Hepatocyte (in vitro differentiated cells): ENCODE data around the gene PNRC2. TPM values are rescaled to one million over a fixed set of nuclear protein-coding genes. Genes with fewer than 3 reads are reported as not detected.
"Not testable (repeated sequence)": the region's sequence is repeated elsewhere in the genome, so short reads cannot be mapped to it uniquely, and the experiment has no call there.

Experiments used
- DNase-seq: peaks from one replicate; pipeline ENCODE4 v3.0.0-alpha.2; 2016; ENCODE audit warnings: low spot score
- H2AFZ ChIP-seq: fragments of 200-600 bp; sonication (generic); 2 replicates; pipeline ENCODE4 v1.6.0; 2016; ENCODE audit warnings: antibody characterized with exemption, mild to moderate bottlenecking
- H3K27ac ChIP-seq: fragments of 200-600 bp; sonication (generic); 2 replicates; pipeline ENCODE4 v1.5.1; 2016; ENCODE audit warnings: mild to moderate bottlenecking
- H3K27me3 ChIP-seq: fragments of 200-600 bp; sonication (generic); 2 replicates; pipeline ENCODE4 v1.6.1; 2016
- H3K36me3 ChIP-seq: fragments of 200-600 bp; sonication (generic); replicated peaks from 2 replicates; pipeline ENCODE4 v1.5.1; 2016; ENCODE audit warnings: low read depth; ENCODE audit not compliant: insufficient read depth
- H3K4me1 ChIP-seq: fragments of 200-600 bp; sonication (generic); 2 replicates; pipeline ENCODE4 v1.5.1; 2016; ENCODE audit warnings: mild to moderate bottlenecking, moderate library complexity; ENCODE audit not compliant: insufficient read depth
- H3K4me2 ChIP-seq: fragments of 200-600 bp; sonication (generic); 2 replicates; pipeline ENCODE4 v1.6.0; 2016
- H3K4me3 ChIP-seq: fragments of 200-600 bp; sonication (generic); 2 replicates; pipeline ENCODE4 v1.5.1; 2016; ENCODE audit warnings: mild to moderate bottlenecking
- H3K79me2 ChIP-seq: fragments of 200-600 bp; sonication (generic); 2 replicates; pipeline ENCODE4 v1.6.0; 2017; ENCODE audit warnings: mild to moderate bottlenecking
- H3K9me2 ChIP-seq: fragments of 200-600 bp; sonication (generic); replicated peaks from 2 replicates; pipeline ENCODE4 v1.6.0; 2017; ENCODE audit warnings: mild to moderate bottlenecking; ENCODE audit not compliant: insufficient read depth
- H3K9me3 ChIP-seq: fragments of 200-600 bp; sonication (generic); 2 replicates; pipeline ENCODE4 v1.5.1; 2016; ENCODE audit warnings: low read depth, mild to moderate bottlenecking
- H4K20me1 ChIP-seq: fragments of 200-600 bp; sonication (generic); 2 replicates; pipeline ENCODE4 v1.6.0; 2016; ENCODE audit warnings: mild to moderate bottlenecking; ENCODE audit not compliant: insufficient read depth, poor library complexity, severe bottlenecking
- CTCF ChIP-seq: fragments of 200-600 bp; sonication (generic); IDR thresholded peaks from 2 replicates; pipeline ENCODE4 v1.5.1; 2016; ENCODE audit warnings: antibody characterized with exemption, mild to moderate bottlenecking; ENCODE audit not compliant: poor library complexity
- EZH2 ChIP-seq: fragments of 200-600 bp; sonication (generic); IDR thresholded peaks from 2 replicates; pipeline ENCODE4 v1.6.1; 2016; ENCODE audit warnings: antibody characterized with exemption, mild to moderate bottlenecking, borderline replicate concordance
- EZH2phosphoT487 ChIP-seq: fragments of 200-600 bp; sonication (generic); IDR thresholded peaks from one replicate; pipeline ENCODE4 v1.6.1; 2018; ENCODE audit warnings: antibody characterized with exemption, mild to moderate bottlenecking, low read depth, moderate library complexity; ENCODE audit not compliant: unreplicated experiment, severe bottlenecking
- WGBS: methylation state at CpG from one replicate; pipeline ENCODE4 v1.1.6; 2016; ENCODE audit warnings: low lambda C conversion rate; ENCODE audit errors: missing lambda C conversion rate; 5-methylcytosine and 5-hydroxymethylcytosine counted together
- polyA plus RNA-seq: library from polyadenylated mRNA; unstranded; fragments of >200 nt; fragmentation: Nextera tagmentation; extraction: Ambion mirVana; gene quantifications from 2 replicates; pipeline ENCODE4 v1.2.1, GENCODE V29; 2016
- total RNA-seq: library from RNA; depleted of rRNA; stranded (reverse); fragments of >200 nt; gene quantifications from 2 replicates; pipeline ENCODE4 v1.2.3, GENCODE V29; 2014

Gene PNRC2
- total and polyA plus RNA-seq, 2 experiments from 2014 or later: 65.8 to 107 TPM

DNA sequence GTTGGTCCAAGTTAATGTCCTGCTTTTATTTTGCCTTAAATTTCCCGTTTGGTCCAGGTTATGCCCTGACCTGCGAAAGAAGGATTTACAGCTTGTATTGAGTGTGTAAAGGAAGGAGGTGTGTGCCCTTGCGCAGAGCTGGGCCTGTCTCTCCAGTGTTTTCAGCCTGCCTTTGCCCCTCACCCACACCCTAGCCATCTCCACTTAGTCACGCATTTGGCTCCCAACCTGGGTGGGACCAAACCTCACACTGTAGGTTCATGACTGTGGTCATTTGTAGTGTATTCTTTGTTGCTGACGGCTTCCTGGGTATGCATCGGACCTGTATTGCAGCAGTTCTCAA is 21.1 kb downstream of the PNRC2 start:
- Histone ChIP-seq H3K9me2 (no peaks in the 10 kb centered on the region), H2AFZ (peak overlapping the region; percentile 97), H3K4me1 (peaks cover 42% of the 10 kb centered on the region), H3K4me3 (peak overlapping the region; percentile 9), H3K27ac (peak overlapping the region; percentile 96), H3K79me2 (peaks cover 43% of the 10 kb centered on the region), H3K36me3 (no peaks in the 10 kb centered on the region), H4K20me1 (peaks cover 39% of the 10 kb centered on the region), H3K4me2 (peak overlapping the region; percentile 81), H3K9me3 (no peaks in the 10 kb centered on the region), H3K27me3 (no peaks in the 10 kb centered on the region)
- DNase-seq: peak; percentile 43
- WGBS: 57% methylated on average over 6 of the region's 6 CpGs
- no peak for TF ChIP-seq CTCF
- TF ChIP-seq EZH2: no peak
- no peak for TF ChIP-seq EZH2phosphoT487

DNA sequence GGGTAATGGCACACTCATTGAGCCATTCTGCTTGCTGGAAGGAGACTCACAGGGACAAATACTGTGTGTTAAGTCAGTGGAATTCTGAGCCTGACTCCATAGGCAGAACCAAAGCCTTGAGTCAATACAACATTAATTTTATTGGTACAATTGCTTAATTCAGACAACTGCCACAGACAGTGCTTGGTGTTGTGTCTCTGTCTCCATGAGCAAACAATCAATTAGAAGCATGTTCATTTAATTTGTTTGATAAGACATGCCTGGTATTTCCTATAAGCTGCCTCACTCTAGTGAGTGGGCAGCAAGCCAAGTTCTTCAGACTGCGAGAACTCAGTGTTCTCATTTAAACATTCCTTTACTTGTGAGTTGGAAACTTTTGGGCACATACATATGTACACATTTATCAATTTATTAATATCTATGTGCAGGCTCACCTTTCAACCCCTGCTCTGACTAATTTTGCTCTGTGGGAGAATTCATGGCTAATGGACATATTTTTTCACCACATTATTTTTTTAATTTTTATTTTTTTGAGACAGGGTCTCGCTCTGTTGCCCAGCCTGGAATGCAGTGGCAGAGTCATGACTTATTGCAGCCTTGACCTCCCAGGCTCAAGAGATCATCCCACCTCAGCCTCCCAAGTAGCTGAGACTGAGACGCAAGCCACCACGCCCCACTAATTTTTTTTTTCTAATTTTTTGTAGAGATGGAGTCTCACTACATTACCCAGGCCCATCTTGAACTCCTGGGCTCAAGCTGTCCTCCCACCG is 25.0 kb downstream of the PNRC2 start:
- Histone ChIP-seq H3K9me3 (no peaks in the 10 kb centered on the region), H3K4me1 (peaks cover 19% of the 10 kb centered on the region), H3K27ac (peak overlapping the region; percentile 59), H2AFZ (peak overlapping the region; percentile 0), H3K79me2 (peaks cover 4% of the 10 kb centered on the region), H3K27me3 (no peaks in the 10 kb centered on the region), H3K4me2 (peak overlapping the region; percentile 4), H3K36me3 (no peaks in the 10 kb centered on the region), H3K9me2 (no peaks in the 10 kb centered on the region), H4K20me1 (peaks cover under 1% of the 10 kb centered on the region), H3K4me3 (no peak overlapping the region)
- no peak for TF ChIP-seq CTCF
- TF ChIP-seq EZH2: no peak
- no peak for TF ChIP-seq EZH2phosphoT487
- peak; percentile 60 for DNase-seq
- WGBS: 71% methylated on average over 5 of the region's 5 CpGs

DNA sequence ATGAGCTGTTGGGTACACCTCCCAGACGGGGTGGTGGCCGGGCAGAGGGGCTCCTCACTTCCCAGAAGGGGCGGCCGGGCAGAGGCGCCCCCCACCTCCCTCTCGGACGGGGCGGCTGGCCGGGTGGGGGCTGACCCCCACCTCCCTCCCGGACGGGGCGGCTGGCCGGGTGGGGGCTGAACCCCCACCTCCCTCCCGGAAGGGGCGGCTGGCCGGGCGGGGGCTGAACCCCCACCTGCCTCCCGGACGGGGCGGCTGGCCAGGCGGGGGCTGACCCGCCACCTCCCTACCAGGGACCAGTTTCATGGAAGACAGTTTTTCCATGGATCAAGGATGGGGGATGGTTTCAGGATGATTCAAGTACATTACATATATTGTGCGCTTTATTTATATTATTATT is 27.4 kb downstream of the PNRC2 start:
- not testable (repeated sequence) for H3K9me2 ChIP-seq, H3K9me3 ChIP-seq, H3K36me3 ChIP-seq, DNase-seq, H2AFZ ChIP-seq, H3K27me3 ChIP-seq, H3K27ac ChIP-seq, H3K4me3 ChIP-seq, H4K20me1 ChIP-seq, H3K4me2 ChIP-seq, H3K79me2 ChIP-seq
- 92% methylated on average over 6 of the region's 23 CpGs for WGBS
- H3K4me1 ChIP-seq: peaks cover 11% of the 10 kb centered on the region

DNA sequence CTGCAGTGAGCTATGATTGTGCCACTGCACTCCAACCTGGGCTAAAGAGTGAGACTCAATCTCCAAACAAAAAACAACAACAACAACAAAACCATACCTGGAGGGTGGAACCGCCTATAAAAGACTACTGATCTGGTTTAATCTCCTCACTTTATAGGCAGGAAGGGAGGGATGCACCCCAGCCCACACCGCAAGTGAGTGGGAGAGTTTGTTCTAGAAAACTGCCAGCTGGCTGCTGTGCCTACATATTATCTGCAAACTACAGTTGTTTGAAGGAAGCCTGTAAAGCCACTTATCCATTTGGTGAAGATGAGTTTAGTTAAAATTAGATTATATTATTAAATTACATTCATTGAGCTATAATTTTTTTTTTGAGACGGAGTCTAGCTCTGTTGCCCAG is 29.6 kb downstream of the PNRC2 start:
- no peak for TF ChIP-seq EZH2phosphoT487
- TF ChIP-seq EZH2: no peak
- TF ChIP-seq CTCF: no peak
- no peak overlapping the region for H3K27ac ChIP-seq
- H3K27me3 ChIP-seq: no peaks in the 10 kb centered on the region
- H3K4me3 ChIP-seq: no peak overlapping the region
- no peaks in the 10 kb centered on the region for H3K9me3 ChIP-seq
- peaks cover 7% of the 10 kb centered on the region for H3K4me1 ChIP-seq
- H4K20me1 ChIP-seq: no peaks in the 10 kb centered on the region
- H3K9me2 ChIP-seq: no peaks in the 10 kb centered on the region
- H2AFZ ChIP-seq: no peak overlapping the region
- no peak overlapping the region for H3K4me2 ChIP-seq
- 95% methylated on average over 3 of the region's 3 CpGs for WGBS
- DNase-seq: no peak
- no peaks in the 10 kb centered on the region for H3K36me3 ChIP-seq
- no peaks in the 10 kb centered on the region for H3K79me2 ChIP-seq

GRCh38 chr1:23992011-23992410 is 32.4 kb downstream of the PNRC2 start:
- not testable (repeated sequence) for H4K20me1 ChIP-seq, H3K4me1 ChIP-seq, H3K27me3 ChIP-seq, H3K36me3 ChIP-seq, H3K9me3 ChIP-seq, DNase-seq, H3K9me2 ChIP-seq, H3K27ac ChIP-seq, H3K4me2 ChIP-seq, H2AFZ ChIP-seq, H3K4me3 ChIP-seq, H3K79me2 ChIP-seq
- WGBS: 85% methylated on average over 12 of the region's 13 CpGs
